HTR-8/SVneo (cell line): Measurements from ENCODE around the gene SERP2.
"Not testable (repeated sequence)": the region's sequence is repeated elsewhere in the genome, so short reads cannot be mapped to it uniquely, and the experiment has no call there.

Experiments
- DNase-seq: peaks from one replicate; pipeline ENCODE4 v3.0.0; 2011; ENCODE audit warnings: low spot score, mixed read lengths; ENCODE audit not compliant: insufficient read length
- FAIRE-seq: peaks from 2 replicates; lab custom pipeline; 2011; peaks lifted over from hg19 to GRCh38; lab: Jason Lieb, UNC

Gene SERP2

DNA sequence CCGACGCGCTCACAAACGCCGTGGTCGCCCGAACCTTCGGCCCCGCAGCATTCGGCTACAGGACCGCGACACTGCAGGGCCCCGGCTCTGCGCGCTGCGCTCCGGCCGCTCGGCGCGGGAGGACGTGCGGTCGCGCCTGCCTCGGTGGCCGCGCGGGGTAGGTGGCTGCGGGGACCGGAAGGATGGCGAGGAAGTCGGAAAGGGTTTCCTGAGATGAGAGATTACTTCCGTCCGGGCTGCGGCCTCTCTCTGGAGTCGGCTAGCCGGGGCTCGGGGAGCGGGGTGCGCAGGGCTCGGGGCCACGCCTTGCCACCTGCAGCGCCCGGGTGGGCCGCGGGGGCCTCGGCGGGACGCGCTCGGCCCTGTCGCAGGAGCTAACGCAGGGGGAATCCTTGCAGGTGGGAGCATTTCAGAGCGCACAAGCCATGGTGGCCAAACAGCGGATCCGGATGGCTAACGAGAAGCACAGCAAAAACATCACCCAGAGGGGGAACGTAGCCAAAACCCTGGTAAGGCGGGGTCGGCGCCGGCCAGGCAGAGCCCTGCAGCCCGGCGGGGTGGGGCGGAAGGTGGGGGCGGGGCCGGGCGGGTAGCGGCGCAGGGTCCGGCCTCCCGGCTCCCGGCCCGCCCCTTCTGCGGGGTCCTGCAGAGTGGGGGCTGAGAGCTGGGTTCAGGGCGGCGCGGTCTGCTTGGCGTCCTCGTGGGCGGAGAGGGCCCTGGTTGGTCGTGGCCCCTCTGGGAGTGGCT is at the start of gene SERP2:
SERP2 (plus strand) TSS at position 224 of the 747 bp plus-strand sequence; CDS start at position 426, 202 bp downstream.
- DNase-seq (no peak), FAIRE-seq (no peak)

- FAIRE-seq (no peak), DNase-seq (no peak)
Measured at GRCh38 chr13:44326961-44327360, 46.7 kb upstream of the SERP2 start.

GRCh38 chr13:44329041-44329440 is 44.6 kb upstream of the SERP2 start:
- not testable (repeated sequence) for FAIRE-seq, DNase-seq

DNA sequence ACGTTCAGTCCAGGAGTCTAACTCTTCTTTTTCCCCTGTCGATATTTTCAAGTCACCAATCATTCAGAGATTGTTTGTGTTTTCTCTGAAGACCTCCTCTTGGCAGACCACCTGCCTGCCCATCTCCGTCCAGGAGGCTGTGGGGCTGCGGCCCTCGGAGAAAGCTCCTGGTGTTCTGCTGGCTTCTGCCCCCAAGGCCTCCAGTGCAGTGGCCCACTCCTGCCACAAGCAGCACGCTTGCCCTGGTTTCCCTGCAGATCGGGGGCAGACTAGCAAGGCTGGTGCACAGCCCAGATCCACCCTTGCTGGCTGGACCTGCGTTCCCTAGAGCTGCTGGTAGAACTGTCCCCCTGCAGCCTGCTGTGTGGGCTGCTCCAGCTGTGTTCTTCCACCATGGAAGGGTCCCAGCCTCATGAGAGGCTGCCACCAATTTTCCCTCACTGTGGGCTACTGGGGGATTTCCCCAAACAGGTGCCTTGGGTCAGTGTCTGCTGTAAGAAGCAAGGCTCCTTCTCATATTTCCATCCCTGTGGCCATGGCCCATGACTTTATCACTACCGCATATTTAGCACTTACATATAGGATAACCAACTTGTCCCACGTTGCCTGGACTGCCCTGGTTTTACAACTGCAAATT is 43.6 kb upstream of the SERP2 start:
- FAIRE-seq (no peak), DNase-seq (no peak)

- FAIRE-seq, result no peak
Measured at GRCh38 chr13:44331446-44331845, 42.2 kb upstream of the SERP2 start.

GRCh38 chr13:44331912-44332851 is 41.4 kb upstream of the SERP2 start:
- DNase-seq (no peak), FAIRE-seq (no peak)

More at GRCh38 chr13:44331446-44331845, 42.2 kb upstream of the SERP2 start:
- DNase-seq, result no peak

GRCh38 chr13:44333950-44334655 is 39.5 kb upstream of the SERP2 start:
- no peak for DNase-seq
- no peak for FAIRE-seq

DNA sequence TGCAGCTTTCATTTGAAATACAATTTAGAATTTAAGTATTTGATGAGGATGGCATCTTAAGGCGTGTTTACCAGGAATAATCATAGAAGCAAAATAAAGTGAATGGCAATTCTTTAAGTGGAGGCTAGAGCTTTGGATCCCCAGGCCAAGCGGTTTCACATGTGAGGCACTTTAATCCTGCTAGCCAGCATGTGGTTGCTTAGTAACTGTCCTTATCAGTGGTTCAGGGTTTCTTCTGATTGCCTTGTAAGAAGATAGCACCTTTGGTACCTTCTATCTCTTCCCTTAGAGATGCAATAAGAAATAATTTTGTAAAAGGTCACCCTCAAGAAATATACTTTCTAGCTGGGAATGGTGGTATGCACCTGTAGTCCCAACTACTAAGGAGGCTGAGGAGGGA is 38.9 kb upstream of the SERP2 start:
- FAIRE-seq (no peak), DNase-seq (no peak)

DNA sequence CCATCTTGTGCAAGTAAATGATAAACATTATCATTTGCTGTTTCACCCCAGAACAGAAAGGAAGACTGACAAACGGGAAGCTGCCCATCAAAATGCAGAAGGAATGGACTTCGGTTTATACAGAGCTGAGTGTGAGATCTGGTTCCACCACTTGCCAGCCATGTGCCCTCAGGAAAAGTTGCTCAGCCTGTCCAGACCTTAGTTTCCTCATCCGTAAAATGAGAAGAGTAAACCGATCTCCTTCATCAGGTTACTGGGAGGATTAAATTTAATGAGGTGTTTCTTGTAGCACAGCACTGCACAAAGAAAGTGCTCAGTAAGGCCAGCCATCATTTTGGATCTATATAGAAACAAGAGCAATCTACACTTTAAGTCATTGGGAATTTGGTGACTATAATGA is 36.7 kb upstream of the SERP2 start:
- no peak for FAIRE-seq
- no peak for DNase-seq

DNA sequence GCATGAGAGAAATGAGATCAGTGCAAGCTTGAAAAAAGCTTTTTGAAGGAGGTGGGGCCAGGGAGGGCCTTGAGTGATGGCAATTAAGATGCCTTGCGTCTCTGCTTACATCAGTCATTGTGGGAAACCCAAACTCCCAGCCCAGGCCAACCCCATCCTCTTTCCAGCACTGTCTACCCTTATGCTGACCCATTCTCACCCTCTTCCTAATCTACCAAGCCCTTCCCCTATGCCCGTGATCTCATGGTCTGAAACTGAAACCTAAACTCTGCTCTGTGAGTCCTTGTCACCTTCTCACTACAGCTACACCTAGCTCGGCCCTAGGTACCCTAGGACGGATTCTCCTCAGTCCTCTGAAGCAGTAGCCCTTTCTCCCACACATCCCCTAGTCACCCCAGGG is 36.0 kb upstream of the SERP2 start:
- DNase-seq, result no peak
- no peak for FAIRE-seq

DNA sequence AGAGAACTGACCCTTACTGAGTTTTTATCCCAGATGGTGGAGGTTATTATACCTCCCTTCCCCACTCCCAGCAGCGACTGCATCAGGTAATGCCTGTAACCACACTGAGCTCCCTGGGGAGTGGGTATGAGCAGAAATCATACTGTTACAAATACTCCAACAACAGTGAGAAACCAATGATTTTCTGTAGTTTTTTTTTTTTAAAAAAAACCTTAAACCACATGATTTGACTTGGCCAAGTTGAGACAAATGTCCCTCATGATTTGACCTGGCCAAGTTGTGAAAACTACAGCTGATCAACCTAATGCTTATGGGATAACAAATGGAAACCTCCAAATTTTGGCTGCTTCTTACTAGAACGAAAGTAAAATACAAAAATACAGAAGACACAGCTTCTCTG is 33.1 kb upstream of the SERP2 start:
- no peak for DNase-seq
- FAIRE-seq, result no peak

DNA sequence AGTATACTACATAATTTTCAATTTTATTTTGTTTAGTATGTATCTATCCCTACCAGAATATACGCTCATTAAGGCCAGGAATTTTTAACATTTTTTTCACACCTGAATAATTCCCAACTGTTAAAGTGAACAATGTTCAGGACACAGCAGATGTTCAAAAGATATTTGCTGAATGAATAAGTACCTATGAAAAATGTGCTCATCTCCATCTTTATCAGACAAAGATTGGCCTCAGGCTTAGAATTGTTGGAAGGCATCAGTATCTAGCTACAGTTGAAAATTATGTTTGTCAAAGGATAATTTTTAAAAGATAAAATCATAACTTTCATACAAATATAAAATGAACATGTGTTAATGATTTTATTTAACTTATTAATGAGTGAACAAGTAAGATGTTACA is 30.9 kb upstream of the SERP2 start:
- FAIRE-seq (no peak), DNase-seq (no peak)

DNA sequence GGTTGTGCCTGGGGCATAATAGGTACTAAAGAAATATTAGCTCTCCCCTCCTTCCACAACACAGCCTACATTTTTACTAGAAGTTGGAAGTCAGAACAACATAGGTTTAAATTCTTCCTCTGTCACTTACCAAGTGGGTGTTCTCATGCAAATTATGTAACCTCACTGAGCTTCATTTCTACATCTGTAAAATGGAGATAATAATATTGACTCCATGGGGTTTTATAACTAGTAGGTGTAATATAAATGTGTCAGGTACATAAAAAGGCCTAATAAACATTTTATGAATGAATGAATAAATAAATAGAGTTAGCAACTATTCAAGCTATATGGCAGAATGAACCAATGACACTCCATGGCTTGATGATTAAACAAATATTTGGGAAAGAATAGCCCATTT is 27.1 kb upstream of the SERP2 start:
- no peak for DNase-seq
- no peak for FAIRE-seq

DNA sequence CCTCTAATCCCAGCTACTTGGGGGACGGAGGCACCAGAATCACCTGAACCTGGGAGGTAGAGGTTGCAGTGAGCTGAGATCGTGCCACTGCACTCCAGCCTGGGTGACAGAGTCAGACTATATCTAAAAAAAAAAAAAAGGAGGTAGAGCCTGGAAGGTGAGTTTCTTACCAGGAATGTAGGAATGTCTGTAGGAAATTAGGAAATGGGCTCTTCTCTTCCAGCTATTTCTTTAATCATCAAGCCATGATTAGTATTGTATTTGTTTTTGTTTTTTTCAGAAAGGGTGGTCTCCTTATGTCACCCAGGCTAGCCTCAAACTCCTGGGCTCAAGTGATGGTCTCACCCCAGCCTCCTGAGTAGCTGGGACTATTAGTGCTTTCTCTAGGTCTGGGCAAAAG is 26.3 kb upstream of the SERP2 start:
- no peak for DNase-seq
- no peak for FAIRE-seq

GRCh38 chr13:44347949-44348348 is 25.7 kb upstream of the SERP2 start:
- DNase-seq, result no peak
- FAIRE-seq, result no peak

DNA sequence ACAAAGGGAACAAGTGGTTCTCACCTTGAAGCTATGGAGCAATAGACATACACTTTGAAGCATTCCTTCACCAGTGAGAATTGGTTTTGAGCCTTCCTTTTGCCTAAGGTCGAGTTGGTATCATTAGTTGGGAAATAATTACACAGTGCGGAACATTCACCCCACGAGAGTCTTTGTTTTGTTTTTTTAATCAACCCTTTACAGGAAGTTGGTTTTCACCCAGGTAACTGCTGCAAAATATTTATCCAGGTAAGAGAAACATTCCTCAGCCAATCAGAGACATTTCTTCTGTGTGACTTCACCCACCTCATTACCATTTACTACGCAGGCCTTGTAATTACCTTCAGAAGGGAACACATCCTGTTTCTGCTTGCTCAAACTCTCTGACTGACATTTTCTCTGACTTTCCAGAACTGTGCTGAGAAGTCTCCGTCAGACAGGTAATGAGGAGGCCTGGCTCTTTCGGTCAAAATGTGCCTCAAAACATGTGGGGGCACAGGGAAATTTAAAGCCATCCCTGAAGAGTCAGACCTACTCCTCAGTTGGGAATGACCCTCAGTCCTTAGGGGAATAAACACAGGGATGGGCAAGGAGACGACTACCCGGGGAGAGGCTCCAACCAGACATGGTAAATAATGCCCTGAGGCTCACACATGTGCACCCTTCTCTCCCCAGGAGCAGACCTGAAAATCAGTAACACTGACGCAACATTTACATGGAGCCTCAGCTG is 22.7 kb upstream of the SERP2 start:
- no peak for DNase-seq
- FAIRE-seq, result no peak

DNA sequence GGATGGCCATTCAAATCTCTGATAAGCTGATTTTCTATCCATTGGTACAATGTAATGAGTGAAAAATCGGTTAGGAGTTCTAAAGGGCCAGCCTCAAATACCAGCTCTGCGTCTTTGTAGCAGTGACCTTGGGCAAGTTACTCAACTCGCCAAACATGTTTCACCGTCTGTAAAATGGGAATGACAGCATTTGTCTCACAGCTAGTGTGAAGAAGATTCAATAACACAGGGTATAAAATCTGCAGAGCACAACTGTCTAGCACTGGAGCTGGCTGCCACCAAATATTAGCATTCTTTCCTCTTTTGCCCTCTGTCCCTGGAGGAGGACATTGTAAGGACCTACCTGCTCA is 22.1 kb upstream of the SERP2 start:
- FAIRE-seq, result no peak
- DNase-seq, result no peak

- DNase-seq (no peak), FAIRE-seq (no peak)
Measured at GRCh38 chr13:44352202-44352601, 21.4 kb upstream of the SERP2 start.

DNA sequence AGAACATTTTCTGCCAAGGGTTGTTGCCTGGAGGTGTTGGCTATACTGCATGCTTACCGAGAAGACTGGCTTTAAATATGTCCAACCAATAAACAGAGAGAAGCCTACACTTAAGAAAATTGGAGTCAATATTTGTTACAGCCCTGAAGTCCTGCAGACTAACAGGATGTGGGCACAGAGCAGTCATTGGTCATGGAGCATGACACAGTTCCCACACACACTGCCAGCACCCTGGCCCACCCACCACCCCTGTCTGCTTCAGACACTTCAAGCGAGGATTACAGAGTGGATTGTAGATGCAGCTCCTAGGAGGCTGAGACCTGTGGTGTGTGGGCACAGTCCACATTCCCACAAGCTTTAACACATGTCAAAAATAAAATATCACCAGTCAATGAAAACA is 21.0 kb upstream of the SERP2 start:
- no peak for DNase-seq
- no peak for FAIRE-seq

GRCh38 chr13:44354331-44354730 is 19.3 kb upstream of the SERP2 start:
- DNase-seq, result no peak
- FAIRE-seq, result no peak
